ELF-1 (cell line): Measurements from ENCODE around the gene SPOCK2.

Experiments used
- DNase-seq: peaks from one replicate; pipeline ENCODE4 v3.0.0-alpha.2; 2016; ENCODE audit warnings: low read depth, low spot score

The SPOCK2 gene

DNA sequence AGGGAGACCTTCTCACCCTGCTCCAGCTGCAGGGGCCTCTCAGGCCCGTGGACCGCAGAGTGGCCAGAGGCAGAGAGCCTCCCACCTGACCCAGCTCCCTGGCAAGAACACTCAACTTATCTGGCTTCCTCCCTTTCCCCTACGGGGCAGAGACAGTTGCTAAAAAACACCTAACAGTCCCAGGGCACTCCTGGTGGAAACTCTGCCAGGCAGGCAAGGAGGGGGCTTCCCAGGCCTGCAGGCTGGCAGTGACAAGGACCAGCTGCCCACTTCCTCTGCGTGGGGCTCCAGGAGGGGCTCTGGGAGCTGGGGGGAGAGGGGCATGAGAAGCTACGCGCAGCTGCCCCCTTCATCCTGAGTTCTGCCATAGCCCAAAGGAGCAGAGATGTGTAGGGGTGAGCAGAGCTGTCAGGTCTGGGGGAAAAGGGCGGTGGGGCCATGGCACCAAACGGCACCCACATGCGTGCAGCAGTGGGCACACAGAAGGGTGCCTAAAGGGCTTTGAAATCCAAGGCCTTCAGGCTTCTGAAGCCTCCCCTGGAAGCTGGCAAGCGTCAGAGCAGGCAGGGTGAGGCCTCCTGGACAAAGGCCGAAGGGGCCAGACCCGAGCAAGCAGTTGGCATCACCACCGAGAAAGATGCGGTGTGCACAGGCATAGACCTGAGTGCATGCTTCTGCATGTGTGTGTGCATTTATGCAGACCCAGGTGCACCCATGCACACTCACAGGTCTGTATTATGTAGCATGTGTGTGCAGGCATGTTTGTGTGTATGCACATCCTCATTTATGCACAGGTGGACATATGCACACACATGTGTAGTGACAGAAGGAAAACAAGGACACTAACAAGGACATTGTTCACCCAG is 14.4 kb downstream of the SPOCK2 start:
- DNase-seq: no peak

DNA sequence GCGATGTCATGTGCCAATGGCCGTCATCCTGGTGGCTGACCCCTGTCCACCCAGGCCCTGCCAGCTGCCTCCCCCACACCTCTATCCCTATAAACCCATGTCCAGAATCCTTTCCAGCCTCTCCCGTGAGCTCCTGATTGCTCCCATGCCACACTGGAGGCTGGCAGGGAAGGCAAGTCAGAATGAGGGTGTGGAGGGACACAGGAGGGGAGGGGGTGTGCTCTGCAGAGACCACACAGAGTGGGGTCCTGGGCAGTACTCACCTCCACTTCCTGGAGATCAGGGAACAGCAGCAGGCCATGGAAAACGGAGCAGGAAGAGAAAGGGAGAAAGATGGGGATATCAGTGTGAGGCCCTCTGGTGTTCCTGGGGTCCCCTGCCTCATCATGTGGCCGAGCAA is 15.7 kb downstream of the SPOCK2 start:
- no peak for DNase-seq

DNA sequence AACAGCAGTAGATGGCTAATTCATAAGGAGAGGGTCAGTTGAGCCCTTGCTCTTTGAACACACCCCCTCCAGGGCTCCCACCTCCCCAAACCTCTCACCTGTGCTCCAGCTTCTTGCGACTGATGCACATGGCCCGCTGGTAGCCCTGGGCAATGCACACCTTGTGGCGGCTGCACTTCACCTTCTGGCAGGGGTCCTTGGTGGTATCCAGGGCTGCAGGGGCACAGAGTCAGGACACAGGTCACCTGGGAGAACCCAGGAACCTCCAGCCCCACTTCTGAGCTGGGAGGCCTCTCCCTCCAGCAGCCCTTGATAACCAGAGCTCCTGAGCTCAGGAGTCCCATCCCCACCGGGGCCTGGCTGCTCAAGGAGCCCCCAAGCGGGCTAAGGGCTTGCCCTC is 16.3 kb downstream of the SPOCK2 start:
- no peak for DNase-seq

DNA sequence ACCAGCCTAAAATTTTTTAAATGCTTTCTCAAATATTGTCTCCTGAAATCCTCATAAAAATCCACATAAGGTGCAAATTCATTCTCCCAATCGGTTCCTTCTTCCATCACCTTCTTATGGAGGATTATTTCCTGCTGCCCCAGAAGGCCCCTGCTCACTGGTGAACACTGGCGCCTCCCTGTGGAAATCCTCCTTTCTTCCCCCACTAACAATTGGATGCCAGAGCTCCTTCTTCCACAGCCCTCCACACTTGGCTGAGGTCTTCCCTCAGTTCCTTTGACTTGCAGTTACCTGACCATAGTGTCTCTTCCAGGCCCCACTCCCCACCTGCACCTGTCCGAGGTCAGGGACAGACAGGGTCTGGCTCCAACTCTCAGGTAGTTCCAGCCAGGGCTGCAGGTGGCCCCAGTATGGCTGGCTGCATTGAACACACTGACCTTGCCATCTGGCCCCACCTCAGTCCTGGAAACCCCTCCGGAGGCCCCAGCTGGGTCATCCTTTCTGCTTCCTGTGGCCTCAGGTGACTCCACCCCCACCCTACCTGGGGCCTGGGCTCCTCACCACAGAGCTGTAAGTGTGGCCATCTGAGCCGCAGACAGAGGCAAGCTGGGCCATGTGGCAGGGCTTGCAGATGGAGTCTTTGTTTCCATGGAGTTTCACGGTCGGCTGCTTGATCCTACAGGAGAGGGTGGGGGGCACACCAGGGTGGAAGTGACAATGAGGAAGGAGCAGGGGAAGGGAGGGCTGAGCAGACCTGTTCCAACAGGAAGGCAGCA is 18.4 kb downstream of the SPOCK2 start:
- DNase-seq: peak; percentile 56

DNA sequence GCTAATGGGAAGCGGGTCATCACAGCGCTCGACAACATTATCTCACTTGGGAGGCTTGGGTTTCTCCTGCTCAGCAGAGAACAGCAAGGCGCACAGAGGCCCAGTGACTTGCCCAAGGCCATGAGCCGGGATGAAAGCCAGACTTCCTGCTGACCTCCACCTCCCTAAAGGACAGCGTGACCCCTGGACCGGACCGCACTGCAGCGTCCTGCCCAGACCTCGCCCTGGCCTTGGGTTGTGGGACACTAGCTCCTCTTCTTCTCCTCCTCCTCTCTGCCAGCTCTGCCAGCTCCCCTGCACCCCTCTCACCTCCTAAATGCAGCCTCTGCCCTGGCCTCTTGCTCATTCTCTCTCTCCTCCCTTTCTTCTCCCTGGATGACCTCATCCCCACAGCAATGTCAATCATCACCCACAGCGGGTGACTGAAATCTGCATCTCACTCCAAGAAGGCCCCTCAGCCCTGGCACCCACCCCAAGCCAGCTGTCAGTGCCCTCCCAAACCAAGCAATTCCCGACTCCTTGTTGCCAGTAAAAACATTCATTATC is 19.4 kb downstream of the SPOCK2 start:
- DNase-seq: peak; percentile 58

DNA sequence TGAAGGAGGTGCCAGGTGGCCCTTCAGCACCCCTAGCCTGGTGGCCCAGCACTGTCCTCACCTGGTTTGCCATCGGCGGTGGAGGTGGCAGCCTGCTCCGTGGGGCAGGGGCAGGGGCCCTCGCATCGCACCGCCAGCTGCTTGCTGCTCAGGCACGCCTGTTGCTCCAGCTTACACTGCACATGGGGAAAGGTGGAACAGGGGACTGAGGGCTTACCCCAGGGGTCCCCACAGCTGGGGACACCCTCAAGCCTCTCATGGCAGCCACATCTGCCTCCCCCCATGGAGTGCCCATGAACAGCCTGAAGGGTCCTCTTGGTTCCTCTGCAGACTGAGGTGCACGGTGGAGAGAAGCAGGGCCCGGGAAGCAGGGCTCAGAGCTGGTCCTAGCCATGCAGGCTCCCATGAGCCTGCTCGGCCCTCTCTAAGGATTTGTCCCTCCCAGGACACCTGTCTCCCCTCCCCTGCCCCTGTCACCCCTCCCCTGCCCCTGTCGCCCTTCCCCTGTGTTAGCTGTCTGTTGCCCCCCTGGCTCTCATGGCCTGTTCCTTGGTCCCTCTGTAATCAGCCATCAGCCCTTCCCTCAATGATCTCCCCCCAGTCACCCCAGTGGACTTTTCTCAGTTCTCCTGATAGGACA is 20.1 kb downstream of the SPOCK2 start:
- no peak for DNase-seq

DNA sequence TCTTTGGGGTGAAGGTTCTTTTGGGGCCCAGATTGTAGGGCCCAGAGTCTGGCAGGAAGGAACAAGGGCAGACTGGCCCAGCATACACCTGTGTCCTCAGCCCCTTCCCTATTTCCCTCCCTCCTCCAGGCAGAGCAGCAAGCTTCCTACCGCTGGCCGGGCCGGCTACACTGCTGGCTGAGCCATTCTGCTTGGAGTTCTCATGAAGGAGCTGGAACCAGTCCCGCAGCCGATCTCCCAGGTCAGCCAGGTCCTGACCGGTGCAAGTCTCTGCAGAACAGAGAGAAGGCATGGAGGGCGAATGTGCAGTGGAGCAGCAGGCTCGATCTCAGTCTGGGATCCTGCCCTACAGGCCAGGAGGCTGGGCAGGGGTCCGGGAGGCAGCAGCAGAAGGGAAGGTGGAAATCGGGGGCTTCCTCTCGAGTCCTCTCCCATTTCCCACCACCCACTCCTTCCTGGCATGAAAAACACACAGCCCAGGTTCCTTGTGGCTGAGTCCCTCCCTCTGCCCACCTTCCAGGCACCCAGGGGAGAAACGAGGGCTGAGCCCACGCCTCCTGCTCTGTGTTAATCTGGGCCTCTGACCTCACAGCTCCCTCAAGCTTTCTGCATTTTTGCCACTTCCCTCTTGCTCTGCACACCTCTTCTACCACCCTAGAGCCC is 20.8 kb downstream of the SPOCK2 start:
- DNase-seq: no peak

DNA sequence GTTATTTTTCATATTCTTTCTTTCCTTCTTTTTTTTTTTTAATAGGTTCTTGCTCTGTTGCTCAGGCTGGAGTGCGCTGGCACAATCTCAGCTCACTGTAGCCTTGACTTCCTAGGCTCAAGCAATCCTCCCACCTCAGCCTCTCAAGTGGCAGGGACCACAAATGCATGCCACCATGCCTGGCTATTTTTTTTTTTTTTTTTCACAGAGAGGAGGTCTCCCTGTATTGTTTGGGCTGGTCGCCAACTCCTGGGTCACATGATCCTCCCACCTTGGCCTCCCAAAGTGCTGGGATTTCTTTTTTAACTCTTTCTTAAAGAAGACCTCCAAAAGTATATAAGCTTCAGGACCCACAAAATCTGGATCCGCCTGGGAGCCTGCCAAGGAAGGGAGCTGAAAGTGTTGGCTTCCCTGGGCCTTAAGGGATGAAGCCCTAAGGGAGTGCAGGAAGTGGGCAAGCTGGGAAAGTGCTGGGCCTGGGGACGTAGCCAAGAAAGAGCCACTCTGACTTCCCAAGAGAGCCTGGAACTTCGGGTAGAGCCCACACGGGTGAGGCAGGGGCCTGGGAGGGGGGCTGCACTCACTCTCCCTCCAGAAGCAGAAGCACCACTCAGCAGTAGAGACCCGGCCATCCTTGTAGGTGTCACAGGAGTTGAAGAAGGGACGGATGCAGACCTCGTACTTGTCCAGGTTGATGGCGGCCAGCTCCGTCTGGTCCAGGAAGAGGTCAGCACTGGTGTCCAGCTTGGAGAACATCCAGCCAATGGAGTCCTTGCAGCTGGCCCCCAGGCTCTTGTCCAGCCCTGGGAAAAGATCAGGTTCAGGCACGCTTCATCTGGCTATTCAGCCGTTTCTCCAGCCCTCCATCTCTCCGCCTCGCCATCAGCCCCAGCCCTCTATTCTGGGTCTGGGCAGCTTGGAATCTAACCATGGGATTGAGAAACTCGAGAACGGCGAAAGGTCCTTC is 21.8 kb downstream of the SPOCK2 start:
- no peak for DNase-seq

DNA sequence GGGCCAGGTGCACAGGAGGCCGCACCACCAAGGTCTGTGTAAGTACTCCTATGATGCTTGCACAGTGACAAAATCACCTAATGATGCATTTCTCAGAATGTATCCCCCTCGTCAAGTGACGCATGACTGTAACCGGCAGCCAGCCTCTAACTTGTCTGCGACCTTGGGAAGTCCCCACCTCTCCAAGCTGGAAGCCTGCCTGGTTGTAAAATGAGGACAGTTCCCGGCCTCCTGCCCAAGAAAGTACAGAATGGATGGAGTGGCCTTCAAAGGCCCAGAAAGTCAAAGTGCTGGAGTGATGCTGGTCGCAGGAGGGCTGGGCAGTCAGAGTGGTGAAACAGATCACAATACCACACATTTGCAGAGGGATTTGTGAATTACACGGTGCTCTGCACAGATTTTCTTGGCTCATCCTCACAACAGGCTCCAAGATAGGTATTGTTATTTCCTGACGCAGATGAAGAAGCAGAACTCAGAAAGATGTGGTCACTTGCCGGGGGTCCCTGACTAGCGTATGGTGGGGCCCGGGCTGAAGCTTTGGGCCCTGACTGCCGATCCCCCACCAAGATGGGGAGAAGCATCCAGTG is 22.8 kb downstream of the SPOCK2 start:
- DNase-seq: no peak

DNA sequence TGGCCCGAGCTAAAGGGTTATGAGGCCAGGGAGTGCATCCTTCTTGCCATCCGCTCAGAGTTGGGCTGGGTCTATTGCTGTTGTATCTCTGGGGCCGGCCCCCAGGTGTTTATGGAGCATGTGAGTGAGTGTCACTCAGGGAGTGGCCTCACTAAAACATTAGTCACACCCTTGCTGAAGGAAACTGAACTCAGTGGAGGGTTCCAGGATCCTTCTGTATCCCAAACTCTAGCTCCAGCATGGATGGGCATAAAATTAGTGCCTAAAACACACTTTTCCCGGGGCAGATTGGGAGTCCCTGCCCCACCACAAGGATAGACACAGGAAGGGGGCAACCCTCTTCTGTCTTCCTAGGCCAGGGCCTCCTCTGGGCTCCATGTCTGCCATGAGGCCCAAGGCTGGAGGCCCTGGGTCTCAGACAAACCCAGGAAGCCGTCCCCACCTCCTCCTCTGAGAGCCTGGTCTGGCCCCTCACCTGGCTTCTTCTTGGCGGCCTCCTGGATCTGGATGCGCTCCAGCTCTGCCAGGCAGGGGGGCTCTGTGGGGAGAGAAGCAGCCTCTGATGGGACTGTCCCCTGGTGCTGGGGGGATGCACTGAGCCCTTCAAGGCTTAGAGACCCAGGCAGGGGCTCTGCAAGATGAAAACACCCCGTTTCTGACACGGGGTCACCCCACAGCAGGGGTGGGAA is 24.5 kb downstream of the SPOCK2 start:
- no peak for DNase-seq

DNA sequence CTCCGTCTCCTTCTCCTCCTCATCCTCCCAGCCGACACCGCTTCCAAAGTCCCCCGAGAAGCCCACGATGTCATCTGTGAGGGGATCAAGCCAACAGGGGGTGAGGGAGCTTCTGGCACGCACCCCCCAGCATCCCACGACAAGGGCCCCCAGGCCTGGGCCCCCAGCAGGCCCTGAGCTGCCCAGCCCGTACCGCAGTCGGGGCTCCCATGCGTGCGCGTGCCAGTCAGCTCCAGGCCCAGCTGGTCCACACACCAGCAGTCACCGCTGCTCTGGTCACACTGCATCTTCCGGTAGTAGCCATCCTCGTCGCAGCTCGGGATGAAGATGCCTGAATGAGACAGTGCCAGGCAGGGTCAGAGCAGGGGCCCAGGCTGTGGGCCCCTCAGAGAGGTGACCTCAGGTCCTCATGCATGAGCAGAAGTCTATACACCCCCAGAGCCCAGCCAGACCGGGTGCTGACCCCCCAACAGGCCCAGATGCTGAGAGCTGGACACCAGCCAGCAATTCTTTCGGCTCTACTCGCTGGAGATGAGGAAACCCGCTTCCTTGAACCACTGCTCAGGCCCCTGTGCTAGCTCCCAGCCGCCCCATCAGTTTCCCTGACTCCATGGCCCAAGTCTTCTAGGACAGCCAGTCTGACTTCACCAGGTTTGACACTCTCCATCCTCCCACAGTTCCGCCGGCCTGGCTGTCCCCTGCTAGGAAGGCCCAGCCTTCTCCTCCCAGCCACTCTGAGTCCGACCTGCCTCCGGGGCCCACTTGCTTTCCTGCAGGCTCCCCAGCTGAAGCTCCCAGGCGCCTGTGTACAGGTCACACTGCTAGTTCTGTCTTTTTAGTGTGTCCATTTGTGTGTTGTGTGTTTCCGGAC is 25.3 kb downstream of the SPOCK2 start:
- DNase-seq: no peak

DNA sequence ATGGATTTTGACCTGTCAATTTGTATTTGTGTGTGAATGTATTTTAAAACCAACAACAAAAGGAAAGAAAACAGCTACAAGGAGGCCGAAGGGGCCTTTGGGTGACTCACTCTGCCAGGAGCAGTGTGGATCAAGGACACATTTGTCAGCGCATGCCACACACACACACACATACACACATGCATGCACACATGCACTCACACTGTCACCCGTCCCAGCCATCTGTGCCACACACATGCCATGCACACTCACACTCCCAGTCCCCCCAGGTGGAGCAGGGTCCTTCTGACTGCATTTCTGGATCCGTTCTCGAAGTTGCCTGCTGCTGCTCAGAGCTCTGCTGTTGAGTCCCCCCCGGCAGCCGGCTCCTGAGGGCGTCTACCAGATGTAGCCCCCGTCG is 26.0 kb downstream of the SPOCK2 start:
- DNase-seq: no peak

DNA sequence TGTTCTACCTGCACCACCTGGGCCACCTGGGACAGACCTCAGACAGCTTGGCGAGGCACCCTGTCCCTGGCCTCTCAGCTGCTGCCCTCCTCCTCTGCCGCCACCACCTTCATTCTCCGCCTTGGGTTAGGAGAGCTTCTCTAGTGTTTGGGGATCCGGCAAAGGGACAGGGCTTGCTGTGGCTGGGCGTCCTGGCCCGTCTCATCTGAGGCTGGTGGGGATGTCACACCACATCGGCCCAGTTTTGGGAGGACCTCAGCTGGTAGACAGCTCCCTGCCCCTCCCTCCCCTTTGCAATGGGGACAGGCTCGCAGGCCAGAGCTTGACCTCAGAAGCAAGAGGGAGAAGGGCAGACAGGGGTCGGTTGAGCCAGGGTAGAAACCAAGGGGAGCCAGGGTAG is 26.4 kb downstream of the SPOCK2 start:
- no peak for DNase-seq

DNA sequence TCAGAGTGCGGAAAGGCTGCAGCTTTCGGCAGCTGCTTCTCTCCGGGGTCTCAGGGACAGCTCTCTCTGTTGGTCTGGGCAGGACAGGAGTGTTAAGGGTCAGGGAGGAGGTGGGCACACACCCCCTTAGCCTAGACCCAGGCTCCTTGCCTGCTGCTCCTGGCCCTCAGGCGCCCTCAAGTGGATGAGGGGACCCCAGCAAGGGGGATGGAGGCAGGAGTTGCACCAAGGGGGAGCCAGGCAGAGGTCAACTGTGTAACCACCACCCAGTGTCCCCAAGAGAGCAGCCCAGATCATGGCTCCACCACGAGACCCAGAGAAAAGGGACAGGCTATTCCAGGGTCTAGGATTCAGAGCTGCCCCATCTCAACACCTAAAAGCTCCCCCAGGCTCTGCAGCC is 26.9 kb downstream of the SPOCK2 start:
- DNase-seq: no peak

DNA sequence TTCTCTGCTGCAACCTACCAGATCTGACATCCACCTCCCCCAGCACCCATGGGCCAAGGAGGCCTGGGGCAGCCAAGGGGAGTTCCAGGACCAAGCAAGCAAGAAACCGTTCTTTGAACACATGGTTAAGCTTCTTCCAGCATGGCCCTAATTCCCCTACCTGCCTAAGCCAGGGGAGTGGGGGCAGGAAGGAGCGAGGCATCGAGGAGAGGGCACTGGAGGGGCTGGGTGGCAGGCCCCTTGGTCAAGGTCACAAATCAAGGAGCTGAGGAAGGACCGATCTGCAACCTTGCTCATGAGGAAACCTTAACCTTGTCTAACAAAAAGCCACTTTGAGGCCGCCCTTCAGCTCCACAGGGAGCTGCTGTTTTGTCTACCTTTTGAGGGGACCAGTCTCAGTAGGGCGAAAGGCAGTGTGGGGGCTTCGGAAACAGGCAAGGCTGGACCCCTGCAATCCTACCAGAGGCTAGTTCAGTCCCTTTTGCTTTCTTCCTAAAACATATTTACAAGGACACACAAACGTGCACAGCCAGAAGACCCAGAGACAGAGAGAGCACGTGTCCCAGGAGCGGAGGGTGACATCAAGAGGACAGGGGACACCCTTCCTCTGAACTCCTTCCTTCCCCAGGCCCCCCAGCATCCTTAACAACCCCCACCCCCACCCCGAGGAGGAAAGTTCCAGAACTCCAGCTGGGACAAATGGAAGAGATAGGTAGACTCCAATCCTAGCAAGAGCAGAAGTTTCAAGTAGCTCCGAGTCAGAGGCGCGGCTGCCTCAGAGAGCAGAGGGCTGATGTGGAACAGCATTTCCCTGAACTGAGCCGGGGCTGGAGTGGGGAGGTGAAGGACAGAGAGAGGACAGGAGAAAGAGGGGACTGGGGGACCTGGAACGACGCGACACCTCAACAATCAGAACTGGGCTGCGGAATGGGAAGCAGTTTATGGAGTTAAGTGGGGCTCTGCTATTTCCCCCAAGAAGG is 28.2 kb downstream of the SPOCK2 start:
- no peak for DNase-seq

DNA sequence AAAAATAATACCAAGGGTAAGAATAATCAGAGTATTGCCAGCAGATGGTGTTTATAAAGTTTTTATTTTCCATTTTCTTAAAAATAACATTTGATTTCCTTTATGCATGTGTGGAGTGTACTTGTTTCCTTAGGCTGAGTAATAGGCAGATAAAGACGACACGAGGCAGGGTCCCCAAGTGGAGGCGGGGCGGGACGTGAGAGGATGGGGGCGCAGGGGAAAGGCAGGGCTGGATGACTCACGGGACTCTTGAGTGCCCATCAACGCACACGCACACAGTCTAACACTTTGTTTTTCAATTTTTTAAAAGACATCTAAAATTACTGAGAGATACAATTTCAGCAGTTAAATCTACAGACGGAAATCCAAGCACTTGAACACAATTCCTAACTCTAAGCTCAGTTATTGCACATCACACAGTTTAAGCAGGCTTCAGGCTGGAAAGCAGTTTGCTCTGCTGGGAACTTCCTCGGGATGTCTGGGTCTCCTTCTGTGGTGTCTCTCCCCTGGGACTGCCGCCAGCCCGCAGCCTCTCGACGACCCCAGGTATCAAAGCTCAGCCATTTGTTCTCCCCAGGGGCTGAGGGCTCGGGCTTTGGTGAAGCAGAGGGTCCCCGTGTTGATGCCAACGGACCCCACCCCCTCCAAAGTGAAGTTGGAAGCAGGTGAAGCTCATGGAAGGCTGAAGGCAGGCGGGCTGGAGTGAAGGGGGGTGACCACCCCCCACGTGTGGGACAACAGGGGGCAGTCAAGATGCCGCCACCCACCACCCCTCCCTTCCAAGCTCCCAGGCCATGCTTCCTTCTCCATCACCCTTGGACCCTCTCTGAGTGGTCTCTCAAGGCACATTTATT is 29.1 kb downstream of the SPOCK2 start:
- DNase-seq: no peak
